Iris pigment epithelial cell (primary cell): ENCODE measurements around the gene MEIOSIN.
"Not testable (repeated sequence)": the region's sequence is repeated elsewhere in the genome, so short reads cannot be mapped to it uniquely, and the experiment has no call there.

Source experiments
- DNase-seq: peaks from one replicate; pipeline ENCODE4 v3.0.0-alpha.2; 2011; ENCODE audit warnings: low read depth

Gene MEIOSIN

DNA sequence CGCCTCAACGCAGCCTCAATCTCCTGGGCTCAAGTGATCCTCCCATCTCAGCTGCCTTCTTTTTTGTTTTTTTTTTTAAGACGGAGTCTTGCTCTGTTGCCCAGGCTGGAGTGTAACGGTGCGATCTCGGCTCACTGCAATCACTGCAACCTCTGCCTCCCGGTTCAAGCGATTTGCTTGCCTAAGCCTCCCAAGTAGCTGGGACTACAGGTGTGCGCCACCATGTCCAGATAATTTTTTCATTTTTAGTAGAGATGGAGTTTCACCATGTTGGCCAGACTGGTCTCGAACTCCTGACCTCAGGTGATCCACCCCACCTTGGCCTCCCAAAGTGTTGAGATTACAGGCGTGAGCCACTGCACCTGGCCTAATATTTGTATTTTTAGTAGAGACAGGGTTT, 13.2 kb upstream of the MEIOSIN start:
- not testable (repeated sequence) for DNase-seq

- not testable (repeated sequence) for DNase-seq
These were observed 4.6 kb upstream of the MEIOSIN start for GRCh38 chr19:45728683-45729082.

GRCh38 chr19:45729800-45730290, 3.4 kb upstream of the MEIOSIN start:
- DNase-seq: no peak

DNA sequence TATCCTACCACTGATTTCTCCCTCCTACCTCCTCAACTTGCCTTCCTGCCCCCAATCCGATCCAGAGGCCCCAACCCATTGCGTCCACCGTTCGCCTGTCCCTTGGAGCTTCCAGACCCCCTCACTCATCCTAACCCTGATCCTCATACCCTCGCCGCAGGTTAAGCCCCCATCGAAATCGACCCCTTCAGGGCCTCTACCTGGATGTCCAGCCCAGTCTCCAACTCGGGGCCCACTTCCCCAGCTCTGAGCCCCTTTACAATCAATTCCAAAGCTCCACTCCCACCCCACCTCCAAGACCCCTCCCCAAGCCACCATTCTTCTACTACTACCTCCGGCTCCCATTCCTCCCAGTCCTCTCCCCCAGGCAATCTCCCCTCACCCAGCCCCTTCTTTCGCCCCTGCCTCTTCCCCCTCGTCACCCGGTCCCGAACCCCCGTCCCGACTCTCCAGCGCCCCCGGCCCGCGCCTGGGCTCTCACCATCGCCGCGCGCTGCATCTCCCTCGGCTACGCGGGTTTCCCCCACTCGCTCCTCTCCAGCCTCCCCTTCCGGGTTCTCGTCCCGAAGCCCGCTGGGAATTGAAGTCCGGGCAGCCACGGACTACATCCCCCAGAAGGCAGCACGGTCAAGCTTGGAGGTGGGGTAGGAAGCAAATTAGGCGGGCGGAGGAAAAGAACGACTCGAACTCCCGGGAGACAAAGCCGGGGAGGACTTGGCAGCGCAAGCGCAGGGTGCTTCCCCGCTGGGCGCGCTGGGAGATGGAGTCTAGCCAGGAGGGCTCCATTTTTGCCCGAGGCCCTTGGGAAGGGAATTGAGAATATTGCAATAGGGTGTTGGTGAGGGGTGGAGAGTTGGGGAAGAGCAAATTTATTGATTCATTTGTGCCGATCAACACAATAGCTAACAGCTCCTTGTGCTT, 2.6 kb upstream of the MEIOSIN start, which contains the start of gene FBXO46:
Gene FBXO46, minus strand, starts transcription at position 529 of the 921 bp plus-strand sequence. CDS start 17,401 bp downstream, outside the sequence.
- peak; percentile 99 for DNase-seq

- DNase-seq: no peak
These were observed 6.5 kb downstream of the MEIOSIN start for GRCh38 chr19:45739498-45740439.

GRCh38 chr19:45742969-45743368, 9.7 kb downstream of the MEIOSIN start:
- no peak for DNase-seq

DNA sequence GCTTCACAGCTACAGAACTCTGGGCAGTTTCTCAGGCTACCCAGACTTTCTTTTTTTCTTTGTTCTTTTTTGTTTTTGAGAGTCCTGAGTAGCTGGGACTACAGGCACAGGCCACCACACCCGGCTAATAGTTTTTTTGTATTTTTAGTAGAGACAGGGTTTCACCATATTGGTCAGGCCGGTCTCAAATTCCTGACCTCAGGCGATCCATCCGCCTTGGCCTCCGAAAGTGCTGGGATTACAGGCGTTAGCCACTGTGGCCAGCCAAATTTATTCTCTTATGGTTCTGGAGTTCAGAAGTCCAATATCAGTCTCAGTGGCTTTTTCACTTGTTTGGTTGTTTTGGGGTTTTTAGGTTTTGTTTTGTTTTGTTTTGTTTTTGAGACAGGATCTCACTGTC, 12.4 kb downstream of the MEIOSIN start:
- no peak for DNase-seq

- DNase-seq: no peak
These were observed 13.6 kb downstream of the MEIOSIN start for GRCh38 chr19:45746866-45747265.

DNA sequence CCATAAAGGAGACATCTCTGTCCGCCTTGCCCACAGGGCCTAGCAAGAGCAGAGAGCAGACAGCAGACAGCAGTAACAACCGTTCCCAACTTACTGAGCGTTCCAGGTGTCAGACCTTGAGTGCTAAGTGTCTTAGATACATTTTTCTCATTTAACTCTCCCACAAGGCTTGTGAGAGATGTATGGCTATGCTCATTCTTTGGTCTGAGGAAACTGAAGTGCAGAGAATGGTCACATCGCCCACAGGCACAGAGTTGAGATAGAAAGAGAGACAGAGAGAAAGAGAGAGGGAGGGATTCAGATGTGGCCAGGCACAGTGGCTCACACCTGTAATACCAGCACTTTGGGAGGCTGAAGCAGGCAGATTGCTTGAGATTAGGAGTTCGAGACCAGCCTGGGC, 14.3 kb downstream of the MEIOSIN start:
- no peak for DNase-seq

GRCh38 chr19:45751483-45751882, 18.2 kb downstream of the MEIOSIN start:
- not testable (repeated sequence) for DNase-seq

GRCh38 chr19:45752639-45753038, 19.4 kb downstream of the MEIOSIN start:
- DNase-seq: no peak

DNA sequence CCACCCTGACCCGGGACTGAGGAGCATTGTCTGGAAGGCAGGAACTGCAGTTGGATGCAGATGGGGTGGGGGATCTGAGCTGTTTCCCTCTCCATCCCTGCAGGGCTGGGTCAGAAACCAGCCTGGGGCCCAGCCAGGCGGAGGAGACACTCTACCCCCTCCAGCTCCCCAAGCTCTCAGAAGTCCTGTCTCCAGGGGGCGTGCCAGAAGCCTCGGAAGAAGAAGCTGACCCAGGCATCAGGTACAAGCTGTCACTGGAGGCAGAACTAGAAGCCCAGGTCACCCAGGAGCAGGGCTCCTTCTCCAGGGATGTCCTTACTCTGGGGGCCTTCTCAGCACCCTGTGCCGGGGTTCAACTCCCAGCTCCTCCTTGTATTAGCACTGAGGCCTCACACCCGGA, 20.3 kb downstream of the MEIOSIN start:
- DNase-seq: no peak

GRCh38 chr19:45754323-45754722, 21.1 kb downstream of the MEIOSIN start:
- DNase-seq: no peak

- DNase-seq: no peak
These were observed 24.5 kb downstream of the MEIOSIN start for GRCh38 chr19:45757695-45758094.

- DNase-seq: no peak
These were observed 25.7 kb downstream of the MEIOSIN start for GRCh38 chr19:45758921-45759320.

DNA sequence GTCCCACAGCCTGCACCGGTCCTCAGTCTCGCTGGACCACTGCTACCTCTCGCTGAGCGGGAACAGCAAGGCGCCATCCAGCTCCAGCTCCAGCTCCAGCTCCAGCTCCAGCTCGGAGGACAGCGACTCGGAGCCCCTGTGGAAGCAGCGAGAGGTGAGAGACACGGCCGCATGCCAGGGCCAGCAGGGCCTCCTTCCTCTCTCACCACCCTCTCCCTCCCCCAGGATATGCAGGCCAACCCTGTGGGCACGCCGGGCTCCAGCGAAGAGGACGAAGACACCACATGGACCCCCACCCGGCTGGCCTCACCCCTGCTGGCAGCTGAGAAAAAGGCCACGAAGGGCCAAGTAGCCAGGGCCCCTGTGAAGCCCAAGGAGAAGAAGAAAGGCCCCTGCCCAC, 28.5 kb downstream of the MEIOSIN start:
- DNase-seq: no peak

- DNase-seq: no peak
These were observed 29.8 kb downstream of the MEIOSIN start for GRCh38 chr19:45762870-45763631.

DNA sequence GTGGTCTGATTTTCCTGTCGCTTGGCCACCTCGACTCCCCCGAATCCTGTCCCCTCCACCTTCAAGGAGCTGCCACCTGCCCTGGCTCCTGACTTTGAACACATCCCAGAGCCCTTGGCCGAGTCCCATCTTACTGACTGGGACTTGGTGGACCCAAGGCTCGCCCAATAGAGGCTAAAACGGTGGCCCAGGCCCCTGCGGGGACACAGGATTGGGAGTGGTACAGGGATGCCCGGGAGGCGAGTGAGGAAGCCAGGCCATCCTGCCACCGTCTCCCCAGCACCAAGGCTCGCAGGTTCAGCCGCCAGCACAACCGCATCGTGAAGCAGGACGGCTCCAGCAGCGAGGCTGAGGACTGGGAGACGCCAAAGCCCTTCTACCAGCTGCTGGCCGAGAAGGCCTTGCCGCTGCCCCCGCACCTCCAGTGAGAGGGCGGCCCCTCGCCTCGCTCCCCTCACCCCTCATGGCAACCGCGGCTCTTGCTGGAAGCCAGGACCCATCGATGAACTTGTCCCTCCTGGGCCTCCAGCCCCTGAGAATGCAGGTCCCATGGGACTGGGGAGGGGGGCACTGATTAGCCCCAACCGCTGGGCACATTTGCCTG, 30.6 kb downstream of the MEIOSIN start:
- no peak for DNase-seq

DNA sequence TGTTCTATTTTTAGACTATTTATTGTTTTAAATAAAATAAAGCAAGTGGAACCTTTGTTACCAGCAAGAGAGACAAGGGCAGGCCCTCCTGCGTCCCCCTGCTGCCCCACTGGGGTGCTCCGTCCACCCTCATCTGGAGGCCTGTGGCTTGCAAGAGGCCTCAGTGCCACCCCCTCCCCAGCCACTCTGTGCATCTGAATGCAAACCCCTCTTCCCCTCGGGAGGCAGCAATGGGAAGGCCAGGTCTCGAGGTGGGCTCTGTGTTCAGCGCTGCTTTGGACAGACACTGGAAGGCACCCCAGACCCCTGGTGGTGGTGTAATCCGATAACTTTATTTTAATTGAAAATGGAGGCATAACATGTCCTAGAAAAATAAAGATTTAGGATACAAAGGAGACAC, 31.2 kb downstream of the MEIOSIN start:
- no peak for DNase-seq

DNA sequence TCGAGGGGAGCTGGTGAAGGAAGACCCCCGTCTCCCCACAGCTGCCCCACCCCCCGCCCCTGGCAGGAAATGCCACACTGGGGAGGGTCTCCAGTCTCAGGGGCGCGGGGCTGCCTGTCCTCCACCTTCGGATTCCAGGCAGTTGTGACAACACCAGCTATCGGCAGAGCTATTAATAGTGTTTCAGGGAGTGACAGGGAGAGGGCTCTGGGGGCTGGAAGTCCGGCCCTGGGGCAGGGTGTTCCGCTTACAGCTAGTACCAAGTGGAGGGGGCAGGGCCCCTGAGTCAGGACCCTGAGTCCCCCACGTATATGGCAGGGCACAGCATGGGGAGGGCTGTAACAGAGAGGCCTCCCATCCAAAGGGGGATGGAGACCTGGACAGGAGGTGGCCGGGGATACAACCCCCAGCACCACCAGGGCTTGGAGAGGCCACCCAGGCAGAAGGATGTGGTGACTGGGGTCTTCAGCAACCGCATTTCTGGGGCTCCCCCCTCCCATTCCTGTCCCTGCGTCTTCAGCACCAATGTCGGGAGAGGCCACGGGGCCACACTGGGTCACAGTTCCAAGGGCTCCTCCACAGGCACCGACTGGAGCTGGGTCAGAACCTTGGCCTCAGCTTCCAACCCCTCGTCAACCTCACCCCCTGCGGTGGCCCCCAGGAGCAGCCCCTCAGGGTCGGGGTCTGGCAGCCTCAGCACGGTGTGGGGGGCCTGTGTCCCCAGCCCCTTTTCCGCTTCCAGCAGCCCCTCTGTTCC, 31.9 kb downstream of the MEIOSIN start:
- no peak for DNase-seq
